HG03575 (cell line): ENCODE results near the gene NR3C1.

Experiments used
- ATAC-seq: cut with Tn5 transposase; IDR thresholded peaks from one replicate; pipeline ENCODE4 v1.9.1; 2021; ENCODE audit not compliant: unreplicated experiment, insufficient number of reproducible peaks, low FRiP score; ENCODE audit errors: extremely low read depth

The NR3C1 gene

DNA sequence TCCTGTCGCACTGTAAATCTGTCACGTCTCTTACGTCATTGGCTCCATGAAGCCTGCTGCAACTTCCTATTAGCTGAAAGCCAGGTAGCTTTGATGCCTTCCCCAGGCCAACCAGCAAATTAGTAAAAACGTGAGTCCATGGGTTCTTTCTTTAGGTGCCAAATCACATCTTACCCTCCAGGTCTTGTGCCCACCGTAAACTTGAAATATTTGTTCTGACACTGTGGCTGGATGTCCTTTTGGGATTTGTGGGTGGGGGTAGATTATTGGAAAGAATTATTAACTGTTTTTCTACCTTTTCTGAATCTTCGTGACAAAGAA, 172.8 kb downstream of the NR3C1 start:
- no peak for ATAC-seq

DNA sequence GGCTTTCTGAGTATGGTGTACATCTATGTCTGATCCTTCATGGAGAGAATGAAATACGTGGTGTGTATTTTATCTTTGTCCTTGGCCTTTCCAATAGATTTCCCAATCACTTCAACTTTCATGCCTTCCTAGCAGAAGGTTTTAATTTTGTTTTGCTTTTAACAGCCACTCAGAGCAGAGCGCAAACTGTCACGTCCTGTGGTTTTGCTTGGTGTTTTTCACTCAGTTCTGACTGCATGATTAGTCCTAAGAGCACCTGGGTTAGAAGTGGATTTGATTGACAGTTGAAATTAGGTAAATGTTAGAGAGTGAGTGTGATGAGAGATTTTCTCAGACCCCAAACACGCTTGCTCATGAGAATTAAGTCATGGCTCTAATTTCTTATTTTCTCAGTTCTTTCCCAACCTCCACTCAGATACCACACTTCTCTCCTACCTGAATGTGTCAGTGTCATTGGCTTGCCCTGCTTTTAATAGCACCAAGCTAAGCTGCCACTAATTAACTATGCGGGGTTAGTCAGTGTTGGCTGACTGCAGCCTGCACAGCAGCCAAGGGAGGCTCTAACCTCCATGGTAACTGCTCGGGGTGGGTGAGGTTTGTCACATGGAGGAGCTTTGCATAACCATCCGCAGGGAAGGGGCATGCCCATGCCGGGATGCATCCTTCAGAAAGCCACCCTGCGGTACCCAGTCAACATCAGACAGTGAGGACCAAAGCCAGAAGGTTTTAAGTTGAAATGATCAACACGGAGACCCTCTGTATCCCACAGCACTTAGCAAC, 173.4 kb downstream of the NR3C1 start:
- ATAC-seq = peak; percentile 80

DNA sequence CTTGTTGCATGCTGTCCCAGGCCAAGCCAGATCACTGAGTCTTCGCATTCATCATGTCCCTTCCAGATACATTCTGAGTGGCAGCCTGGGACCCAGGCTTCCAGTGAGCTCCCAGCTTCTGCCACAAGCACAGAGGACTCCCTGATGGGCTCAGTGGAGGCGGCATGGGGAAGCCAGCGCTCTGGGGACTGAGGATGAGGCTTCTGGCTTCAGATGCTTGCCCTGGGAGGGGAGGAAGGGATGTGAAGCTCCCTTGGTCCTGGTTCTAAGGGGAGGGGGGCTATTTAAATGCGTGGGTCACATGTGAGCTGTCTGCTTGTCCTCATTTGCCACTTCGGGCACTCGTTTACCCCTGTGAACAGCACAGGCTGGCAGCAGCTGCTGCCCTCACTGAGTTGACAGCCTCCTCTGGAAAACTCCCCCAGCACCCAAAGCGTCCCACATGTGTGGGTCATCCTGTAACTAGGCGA, 174.0 kb downstream of the NR3C1 start:
- peak; percentile 22 for ATAC-seq

DNA sequence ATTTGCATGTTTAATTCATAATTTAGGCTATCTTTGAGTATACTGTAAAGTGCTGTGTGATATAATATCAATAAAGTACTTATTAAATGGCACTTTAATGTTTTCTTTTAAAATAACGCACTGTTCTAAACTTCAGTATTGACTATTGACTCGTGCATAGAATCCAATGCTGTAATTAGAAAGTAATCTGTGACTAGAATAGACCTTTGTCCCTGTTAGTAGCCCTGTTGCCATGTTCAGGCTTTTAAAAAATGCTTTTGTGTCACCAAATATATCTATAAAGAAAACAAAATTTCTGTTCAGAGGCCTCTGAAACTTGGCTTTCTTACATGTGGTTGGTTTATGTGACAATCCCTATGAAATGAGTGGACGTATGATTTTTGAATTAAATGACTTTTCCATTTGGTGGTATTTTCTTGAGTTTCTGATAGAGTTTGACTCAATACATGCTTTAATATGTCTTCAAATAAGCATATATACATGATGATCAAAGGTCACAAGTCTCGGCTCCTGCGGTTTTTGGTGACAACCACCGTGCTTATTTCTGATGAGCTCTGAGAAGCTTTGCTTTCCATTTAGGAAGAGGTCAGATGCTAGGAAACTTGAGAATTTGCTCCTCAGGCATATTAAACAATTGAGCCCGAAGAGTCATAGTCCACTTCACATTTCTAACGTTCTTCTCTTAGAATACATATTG, 174.7 kb downstream of the NR3C1 start:
- no peak for ATAC-seq
